ENCODE data around the gene REPIN1.
A peak's percentile ranks its signal among the peaks of the same experiment; 100 is the strongest.
"Not testable (repeated sequence)": the region's sequence is repeated elsewhere in the genome, so short reads cannot be mapped to it uniquely, and the experiment has no call there.

The REPIN1 gene

DNA sequence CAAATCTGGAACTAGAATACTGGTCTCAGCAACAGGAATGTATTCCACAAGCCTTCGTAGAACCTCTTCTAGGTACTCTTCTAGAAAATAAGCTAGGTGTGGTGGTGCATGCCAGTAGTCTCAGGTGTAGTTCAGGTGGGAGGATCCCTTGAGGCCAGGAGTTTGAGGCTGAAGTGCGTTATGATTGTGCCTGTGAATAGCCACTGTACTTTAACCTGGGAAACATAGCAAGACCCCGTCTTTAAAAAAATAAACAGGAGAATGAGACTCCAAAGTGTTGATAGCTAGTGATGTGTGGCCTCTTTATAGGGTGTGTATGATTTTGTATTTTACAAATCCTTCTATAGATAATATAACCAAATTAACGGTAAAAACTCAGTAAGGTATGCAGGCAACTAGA is 9.0 kb downstream of the REPIN1 start:
- DNase-seq: no peak

DNA sequence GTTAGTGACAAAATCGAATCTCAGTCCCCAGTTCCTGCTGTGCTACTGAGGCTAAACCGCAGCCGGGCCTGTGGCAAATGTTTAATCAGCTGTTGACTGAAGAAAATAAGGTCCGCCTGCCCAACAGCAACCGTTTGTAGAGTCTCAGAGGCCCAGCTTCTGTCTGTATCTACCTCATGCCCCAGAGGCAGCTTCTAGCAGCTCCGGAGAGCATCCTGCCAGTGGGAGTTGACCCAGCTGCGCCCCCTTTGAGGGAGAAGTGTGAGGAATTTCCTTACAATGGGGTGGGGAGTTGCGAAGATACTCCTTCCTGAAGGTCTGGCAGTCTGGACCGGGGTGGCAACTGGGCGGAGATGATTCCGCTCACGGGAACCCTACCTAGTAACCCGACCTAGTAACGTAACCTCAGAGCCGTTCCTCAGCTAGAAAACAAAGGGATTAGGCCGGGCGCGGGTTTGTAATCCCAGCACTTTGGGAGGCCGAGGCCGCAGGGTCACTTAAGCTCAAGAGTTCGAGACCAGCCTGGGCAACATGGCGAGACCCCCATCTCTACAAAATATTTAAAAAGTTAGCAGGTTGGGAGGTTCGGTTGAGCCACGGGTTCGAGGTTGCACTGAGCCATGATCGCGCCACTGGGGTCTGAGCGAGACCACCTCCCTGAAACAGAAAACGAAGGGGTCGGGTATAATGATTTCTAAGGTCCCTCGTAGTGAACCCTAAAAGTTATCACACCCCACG is 9.7 kb downstream of the REPIN1 start:
- peak; percentile 46 to 50 for DNase-seq

DNA sequence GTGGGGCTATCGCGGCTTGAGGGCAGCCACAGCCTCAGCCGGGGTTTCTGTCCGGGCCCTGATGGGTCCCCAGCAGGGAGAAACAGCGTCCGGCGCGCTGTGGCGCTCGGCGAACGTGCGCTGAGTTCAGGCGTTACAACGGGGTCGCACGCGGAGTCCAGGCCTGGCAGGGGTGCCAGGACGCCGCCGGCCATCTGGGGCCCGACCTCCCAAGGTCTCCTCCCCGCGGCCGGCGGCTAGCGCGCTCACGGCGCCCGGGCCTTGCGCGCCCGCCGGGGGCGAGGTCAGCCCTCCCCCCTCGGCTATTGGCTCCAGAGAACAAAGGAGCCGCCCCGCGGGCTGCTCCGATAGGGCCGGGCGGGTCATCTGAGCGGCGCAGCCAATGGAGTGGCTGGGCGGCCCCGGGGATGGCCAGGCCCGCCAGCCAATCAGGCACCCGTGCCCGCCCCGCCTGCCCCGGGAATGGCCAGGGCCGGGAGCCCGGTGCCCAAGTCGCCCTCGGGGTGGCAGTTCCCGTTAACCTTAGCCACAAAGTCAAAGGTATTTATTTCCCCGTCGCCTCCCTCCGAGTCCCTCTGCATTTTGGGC is 10.3 kb downstream of the REPIN1 start, which contains the start of gene ZNF775:
Gene ZNF775 (plus strand): TSS at position 478 of the 588 bp plus-strand sequence. CDS start 9,141 bp downstream, outside the sequence.
- peak; percentile 93 to 96 for DNase-seq

DNA sequence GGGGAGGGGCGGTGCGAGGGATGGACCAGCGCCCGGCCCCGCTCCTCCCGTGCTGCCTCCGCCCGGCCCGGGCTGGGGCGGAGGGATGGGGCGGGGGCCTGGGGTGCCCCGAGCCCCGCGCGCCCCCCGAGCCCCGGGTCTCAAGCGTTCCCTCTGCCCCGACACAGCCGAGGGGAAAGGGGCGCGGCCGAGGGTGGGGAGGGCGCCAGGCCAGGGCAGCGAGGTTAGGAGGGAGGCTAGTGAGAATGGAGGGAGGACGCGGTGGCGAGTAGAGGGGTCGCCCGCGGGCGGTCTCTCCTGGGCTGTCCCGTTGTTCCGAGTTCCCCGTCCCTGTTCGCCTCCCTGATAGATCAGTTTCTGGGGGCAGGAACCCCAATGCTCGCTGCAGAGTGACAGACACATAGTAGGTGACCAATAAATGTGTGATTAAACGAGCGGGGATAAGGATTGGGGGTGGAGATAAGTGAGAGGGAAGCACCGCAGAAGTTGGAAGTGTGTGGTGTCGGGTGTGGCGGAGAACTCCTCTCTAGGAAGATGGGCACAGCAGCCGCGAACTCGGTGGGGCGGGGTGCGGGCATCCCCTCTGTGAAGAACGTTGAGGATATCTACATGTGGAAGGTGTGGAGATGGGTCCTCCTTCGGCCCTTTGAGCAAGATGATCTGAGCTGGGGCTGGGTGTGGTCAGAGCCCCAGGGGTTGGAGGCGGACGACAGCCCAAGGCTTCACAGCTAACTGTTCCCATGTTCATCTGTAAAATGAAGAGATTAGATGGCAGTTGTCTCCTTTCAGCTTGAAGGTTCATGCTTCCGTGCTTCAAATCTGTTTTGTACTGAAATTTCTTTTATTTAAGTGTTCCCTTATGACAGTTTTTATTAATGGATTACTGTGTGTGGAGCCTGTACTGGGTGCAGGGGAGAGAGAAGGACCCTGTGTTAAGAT is 11.1 kb downstream of the REPIN1 start:
- no peak for DNase-seq

DNA sequence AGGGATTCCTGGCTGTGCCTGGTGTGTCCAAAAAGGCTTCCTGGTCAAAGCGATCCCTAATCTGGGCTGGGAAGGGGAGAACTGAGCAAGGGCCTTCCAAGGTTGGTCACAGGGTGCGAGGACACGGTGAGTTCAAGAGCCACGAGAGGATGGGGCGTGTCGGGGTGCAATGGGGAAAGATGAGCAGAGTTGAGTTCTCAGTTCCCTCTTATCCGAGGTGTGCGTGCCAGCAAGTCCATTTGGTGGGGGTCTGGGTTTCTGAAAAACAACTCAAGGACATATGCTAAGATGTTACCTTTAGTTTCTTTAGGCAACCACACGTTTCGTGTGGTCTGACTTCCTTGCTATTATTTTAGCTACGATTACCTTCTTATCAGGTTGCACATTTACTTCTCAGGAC is 11.8 kb downstream of the REPIN1 start:
- no peak for DNase-seq

DNA sequence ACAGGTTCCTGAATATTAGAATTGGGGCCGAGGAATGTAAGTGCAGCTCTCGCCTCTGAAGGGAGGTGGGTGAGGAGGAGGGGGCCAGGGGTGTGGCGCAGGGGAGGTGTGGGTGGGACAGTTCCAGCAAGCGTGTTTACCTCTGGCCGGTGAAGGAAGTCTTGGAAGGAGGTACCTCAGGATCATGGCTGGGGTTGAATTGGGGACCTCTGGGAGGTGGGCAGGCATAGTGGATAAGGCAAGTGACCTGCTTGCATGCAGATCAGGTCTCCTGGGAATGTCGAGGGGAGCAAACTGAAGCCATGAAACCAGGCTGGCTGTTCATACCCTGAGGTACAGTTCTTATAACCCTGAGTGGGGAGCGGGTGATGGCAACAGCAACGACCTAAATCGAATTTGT is 12.5 kb downstream of the REPIN1 start:
- no peak for DNase-seq

DNA sequence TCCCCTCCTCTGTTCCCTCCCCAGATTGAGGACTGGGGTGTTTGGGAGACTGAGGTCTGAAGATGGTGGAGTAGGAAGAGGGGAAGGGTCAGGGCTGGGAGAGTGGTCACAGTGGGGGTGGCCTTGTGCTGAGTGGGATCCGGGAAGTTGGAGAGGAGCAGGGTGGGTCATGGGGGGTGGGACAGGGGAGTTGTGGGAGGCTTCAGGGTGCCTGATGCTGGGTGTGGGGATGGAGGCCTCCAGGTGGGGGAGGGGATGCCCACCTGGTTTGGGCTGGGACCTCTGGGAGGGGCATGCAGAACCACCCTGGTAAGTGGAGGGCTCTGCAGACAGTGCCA is 13.1 kb downstream of the REPIN1 start:
- no peak for DNase-seq

DNA sequence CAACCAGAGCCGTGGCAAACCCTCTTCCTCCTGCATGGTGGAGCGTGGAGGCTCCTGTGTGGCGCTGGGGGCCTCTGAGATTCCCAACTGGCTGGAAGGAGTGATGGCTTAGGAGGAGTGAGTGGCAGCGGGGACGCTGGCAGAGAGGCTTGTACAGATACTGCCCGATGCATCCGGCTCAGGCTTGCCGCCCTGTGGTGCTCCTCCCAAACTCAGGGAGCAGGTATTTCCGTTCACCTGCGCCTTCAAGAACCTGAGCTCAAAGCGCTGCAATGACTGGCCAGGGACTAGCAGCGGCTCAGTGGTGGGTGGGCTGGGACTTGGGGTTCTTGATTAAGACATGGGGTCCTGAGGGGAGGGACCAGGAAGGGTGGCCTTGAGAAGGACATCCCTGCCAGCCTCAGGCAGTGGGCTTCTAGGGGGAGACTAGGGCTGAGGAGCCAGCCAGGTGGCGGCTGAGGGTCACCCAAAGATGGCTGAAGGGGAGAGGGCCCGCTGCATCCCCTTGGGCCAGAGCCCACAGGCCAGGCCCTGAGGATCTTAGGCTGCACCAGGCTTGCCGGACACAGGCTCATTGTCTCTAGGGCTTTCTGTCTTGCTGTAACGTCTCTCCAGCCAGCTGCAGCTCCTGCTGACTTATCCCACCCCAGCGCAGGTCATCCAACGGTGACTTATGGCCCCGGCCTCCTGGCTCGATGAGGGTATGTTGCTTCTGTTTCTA is 13.7 kb downstream of the REPIN1 start:
- no peak for DNase-seq

DNA sequence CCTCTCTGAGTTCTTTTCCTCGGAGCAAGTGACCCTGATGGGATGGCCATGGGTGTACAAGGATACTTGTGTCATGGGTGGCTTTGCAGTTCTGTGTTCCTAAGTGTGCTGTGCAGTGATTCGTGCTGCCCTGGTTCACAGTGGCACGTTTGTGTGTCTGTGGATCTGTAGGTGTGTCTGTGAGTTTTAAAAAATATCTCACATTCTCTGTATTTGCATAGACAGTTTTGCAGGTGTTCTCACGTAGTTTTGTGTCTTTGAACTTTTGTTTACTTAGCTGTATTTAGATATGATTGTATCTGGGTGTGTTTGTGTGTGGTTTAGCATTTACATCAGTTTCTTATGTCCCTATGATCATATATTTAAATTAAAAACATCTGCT is 14.2 kb downstream of the REPIN1 start:
- DNase-seq: no peak

DNA sequence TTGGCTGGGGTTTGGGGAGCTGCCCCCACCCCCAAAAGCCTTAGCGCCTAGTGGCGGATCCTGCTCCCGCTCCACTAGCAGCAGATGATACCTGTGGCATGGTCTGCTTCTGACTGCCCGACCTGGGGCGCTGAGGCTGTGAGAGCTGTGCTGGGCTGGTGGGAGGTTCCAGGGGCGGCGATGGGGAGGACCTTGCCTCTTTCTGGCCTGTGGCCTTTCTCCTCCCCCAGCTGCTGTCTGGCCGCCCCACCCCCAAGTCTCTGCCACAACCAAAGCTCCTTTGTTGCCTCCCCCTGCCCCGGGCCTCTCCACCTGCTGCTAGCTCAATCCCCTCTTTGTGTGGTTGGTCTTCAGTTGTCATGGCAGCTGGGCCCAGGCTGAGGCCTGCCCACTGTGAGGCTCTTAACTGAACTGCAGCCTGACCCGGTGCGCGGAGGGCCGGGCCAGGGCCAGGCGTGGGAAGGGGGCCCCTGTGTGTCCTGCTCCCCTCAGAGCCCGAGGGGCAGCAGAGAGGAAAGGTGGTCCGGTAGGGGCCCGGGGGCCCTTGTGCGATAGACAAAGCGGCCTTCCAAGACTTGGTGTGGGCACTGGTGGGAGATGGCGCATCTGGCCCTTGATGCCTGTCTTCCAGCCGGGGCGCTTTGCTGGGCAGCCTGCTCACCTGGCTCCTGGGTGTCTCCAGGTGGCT is 15.2 kb downstream of the REPIN1 start:
- peak; percentile 68 to 92 for DNase-seq

DNA sequence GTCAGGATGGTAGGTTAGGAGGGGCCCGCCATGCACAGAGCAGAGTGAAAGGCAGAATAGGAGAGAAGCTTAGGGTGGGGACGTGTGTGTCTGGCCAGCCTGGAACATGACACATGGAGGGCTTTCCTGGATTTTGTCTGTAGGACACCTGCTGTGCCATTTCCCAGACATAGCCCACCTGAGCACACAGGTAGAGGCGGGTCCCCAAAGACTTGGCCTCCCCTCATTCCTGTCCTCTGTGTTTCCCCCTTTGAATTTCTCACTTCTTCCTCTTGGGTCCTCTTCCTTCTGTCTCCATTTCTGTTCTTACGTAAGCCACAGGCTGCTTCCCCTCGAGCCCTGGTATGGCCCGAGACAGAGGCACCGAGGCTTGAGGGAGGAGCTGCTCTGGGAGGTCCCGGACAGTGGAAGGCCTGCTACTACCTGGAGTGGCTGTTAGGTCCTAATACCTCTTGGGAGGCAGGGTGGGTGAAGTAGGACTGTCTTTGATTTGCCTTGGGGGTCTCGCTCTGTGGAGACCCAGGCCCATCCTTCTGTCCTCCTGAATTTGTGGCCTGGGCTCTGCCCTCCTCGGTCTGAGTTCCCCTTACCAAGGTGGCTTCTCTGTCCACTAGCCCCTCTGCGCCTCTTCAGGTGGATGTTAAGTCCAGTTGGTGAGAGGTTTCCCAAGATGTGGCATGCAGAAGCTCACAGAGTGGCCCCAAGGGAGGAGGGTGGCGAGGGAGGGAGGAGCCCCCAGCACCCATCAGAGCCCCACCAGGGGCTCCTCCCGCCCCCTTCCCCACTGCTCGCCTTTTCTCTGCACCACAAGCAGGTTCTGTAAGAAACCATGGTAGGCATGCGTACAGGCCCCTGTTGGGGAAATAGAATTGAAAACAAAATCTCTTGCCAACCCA is 16.0 kb downstream of the REPIN1 start:
- no peak for DNase-seq

DNA sequence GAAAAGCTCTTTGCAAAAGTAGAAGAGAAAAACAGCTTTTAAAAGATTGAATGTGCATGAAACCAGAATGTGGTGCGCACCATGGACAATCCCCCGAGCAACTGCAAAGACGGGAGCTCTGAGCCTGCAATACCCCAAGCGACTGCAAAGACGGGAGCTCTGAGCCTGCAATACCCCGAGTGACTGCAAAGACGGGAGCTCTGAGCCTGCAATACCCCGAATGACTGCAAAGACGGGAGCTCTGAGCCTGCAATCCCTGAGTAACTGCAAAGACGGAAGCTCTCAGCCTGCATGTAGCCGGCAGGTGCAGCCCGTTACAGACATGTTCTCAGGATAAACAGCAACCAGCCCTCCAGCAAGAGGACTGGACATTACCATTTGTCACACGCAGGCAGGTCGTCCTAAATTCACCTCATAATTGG is 16.7 kb downstream of the REPIN1 start:
- DNase-seq: no peak

DNA sequence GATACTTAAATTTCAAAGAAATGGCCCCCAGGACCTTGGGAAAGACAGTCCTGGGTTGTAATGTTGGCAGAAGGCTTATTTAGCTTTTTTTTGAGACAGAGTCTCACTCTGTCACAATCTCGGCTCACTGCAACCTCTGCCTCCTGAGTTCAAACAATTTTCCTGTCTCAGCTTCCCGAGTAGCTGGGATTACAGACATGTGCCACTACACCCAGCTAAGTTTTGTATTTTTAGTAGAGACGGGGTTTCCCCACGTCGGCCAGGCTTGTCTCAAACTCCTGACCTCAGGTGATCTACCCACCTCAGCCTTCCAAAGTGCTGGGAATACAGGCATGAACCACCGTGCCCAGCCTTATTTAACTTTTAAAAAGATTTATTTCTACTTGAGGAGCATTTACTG is 17.3 kb downstream of the REPIN1 start:
- not testable (repeated sequence) for DNase-seq

DNA sequence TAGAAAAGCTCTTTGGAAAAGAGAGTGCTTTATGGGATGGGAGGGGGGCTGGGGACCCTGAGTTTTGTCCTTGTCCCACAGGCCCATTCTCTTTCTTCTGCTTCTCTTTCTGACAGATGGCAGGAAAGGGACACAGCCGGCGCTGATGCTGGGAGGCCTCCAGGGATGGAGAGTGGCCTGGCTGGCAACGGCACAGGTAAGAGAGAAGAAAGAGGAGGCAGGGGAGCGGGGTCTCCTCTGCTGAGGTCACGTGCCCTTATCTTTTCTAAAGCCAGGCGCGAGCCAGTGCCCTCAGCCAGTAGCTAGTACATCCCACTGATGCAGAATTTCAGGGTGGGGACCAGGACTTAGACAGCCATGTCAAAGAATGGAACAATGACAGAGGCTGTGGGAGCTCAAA is 19.7 kb downstream of the REPIN1 start:
- DNase-seq: no peak

DNA sequence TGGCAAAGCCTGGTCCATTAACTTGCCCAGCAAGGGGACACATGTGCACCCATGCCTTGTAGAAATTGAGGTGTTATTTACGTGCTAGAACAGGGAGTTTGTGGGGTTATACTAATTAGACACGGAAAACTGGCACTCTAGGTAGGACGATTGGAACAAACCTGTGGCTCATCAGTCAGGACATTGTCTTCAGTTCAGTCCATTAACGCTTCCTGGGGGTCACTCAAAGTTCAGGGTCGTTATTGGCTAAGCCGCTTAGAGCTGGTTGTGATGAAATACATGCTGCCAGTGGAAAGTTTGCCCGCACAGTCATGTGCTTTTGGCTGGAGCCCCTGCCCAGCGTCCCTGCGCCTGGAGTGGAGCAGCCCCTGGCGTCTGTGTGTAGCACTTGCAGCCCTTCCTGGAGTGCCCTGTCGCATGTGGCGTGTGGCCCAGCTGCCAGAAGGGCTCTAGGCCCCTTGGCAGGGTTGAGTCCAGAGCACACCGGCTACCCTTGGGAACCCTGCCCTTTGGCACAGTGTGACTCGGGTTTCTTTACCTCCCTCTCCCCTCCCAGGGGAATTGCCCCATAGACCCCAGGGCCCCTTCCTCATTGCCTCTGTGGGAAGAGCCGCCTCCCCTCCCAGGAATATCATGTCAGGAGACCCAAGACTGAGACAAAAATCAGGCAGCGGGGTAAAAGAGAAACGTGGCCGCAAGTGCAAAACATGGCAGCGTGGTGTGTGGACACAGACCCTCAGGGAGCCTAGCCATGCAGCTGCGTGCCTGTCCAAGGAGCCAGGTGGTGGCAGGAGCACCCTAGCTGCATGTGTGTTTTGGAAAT is 20.3 kb downstream of the REPIN1 start:
- DNase-seq: no peak

DNA sequence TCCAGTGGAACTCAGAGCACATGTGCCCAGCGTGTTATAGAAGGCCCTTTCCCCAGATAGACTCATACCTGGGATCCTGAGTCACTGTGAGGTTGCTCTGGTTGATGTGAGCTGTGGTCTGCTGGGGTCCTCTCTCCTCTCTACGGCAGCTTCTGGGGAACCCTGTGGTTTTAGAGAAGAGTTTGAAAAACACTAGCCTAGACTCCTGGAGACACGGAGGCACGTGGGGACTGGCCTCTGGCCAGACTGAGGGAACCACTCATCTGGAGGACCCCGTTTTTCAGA is 20.9 kb downstream of the REPIN1 start:
- DNase-seq: no peak

DNA sequence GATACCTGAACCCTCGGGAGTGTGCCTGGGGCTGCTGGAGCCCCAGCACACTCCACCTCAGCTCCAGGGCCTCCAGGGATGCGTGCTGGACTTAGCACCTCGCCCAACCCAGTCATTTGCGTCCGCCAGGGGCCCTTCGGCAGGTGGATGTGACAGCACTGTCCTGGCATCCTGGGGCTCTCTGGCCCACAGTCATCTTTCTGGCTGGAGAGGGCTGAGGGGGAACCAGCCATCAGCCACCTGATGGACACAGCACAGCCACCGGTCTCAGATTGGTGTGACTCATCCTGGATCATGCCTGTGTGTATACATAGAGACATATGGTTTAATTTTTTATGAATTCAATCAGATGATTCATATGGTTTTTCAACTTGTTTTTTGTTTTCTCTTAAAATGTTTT is 21.6 kb downstream of the REPIN1 start:
- no peak for DNase-seq

DNA sequence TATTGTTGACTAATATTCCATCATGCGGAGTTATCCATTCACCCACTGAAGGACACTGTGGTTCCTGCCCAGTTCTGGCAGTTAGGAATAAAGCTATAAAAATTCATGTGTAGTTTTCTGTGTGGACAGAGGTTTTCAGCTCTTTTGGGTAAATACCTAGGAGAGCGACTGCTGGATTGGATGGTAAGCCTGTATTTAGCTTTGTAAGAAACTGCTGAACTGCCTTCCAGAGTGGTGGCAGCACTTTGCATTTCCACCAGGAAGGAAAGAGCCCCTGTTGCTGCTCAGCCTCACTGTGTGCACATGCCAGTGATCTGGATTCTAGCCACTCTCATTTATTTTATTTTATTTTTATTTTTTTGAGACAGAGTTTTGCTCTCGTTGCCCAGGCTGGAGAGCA is 24.7 kb downstream of the REPIN1 start:
- DNase-seq: no peak

DNA sequence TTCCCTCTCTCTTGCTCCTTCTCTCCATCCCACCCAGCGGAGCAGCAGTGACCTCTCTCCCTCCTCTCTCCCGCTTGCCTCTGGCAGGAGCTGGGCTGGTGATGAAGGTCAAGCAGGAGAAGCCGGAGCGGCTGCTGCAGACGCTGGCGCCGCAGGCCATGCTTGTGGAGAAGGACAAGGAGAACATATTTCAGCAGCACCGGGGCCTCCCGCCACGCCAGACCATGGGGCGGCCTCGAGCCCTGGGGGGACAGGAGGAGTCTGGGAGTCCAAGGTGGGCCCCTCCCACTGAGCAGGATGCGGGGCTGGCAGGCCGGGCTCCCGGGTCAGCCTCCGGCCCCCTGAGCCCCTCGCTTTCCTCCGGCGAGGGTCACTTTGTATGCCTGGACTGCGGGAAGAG is 27.8 kb downstream of the REPIN1 start:
- DNase-seq: no peak

DNA sequence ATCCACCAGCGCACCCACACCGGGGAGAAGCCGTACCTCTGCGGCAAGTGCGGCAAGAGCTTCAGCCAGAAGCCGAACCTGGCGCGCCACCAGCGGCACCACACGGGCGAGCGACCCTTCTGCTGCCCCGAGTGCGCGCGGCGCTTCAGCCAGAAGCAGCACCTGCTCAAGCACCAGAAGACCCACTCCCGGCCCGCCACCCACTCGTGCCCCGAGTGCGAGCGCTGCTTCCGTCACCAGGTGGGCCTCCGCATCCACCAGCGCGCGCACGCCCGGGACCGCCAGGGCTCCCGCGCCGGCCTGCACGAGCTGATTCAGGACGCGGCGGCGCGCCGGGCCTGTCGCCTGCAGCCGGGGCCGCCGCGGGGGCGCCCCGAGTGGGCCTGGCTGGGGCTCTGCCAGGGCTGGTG is 28.2 kb downstream of the REPIN1 start:
- no peak for DNase-seq

Data from NCI-H1930 (cell line).